ENCODE data around the gene PSD4.
A peak's percentile ranks its signal among the peaks of the same experiment; 100 is the strongest.

The PSD4 gene

DNA sequence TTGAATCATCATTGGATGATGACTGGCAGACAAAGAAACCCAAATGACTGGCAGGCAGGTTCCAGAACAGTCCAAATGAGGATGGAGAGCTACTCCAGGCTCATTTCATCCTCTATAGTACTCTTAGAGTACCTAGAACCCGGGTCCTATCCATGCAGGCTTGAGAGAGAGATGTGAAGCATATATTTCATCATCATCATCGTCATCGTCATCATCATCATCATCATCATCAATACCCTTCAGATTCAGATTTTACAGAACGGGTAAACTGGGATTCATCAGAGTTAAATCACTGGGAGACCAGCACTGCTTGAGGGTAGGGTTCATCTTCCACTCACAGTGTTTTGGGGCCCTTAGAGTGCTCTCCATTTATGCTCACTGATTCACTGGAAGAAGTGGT is 52.7 kb downstream of the PSD4 start:
- DNase-seq: no peak

DNA sequence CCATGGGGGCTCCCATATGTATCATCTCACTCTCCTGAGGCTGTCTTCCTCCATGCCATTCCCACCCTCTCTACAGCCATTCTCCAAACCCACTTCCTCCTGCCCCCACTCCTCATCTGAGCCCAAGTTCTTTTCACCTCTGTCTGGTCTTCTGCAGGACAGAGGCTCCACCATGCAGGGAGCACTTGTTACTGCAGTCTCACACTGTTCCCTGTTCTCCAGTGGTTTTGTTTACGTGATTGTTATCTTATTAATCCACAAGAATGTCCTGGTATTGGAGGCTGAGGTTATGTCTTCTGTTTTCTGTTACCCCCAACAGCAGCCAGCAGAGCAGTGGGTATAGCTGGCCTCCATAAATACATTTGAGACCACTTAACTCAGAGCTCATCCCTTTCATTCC is 53.5 kb downstream of the PSD4 start:
- no peak for DNase-seq

DNA sequence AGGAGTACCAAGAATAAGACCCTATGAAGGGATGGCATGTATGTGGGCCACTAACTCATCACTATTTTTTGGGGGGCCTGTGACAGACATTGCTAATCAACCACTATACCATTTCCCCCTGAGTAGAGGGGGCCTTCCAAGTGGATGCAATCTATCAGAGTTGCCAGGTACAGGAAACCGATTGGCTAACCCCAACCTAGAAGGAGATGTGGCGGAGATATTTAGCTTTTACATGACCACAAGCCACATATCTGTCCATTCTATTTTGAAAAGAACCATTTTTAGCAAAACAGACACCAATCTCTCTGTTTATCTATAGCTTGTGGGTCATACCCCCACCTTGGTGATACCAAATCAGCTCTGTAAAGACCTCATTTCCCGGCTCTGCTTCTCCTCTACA is 53.9 kb downstream of the PSD4 start:
- DNase-seq: no peak

DNA sequence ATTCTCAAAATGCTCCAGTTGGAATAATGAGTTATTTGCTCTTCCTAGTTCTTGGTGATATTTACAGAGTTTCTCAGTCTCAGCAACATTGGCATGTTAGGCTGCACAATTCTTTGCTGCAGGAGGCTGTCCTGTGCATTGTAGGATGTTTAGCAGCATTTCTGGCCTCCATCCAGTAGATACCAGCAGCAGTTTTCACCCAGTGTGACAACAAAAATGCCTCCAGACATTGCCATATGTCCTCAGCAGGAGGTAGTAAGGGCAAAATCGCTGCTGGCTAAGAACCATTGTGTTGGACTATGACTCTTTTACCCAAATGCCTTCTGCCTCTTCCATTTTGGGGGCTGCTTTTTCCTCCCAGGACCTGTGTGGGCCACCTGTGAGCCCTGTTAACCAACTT is 54.6 kb downstream of the PSD4 start:
- no peak for DNase-seq

DNA sequence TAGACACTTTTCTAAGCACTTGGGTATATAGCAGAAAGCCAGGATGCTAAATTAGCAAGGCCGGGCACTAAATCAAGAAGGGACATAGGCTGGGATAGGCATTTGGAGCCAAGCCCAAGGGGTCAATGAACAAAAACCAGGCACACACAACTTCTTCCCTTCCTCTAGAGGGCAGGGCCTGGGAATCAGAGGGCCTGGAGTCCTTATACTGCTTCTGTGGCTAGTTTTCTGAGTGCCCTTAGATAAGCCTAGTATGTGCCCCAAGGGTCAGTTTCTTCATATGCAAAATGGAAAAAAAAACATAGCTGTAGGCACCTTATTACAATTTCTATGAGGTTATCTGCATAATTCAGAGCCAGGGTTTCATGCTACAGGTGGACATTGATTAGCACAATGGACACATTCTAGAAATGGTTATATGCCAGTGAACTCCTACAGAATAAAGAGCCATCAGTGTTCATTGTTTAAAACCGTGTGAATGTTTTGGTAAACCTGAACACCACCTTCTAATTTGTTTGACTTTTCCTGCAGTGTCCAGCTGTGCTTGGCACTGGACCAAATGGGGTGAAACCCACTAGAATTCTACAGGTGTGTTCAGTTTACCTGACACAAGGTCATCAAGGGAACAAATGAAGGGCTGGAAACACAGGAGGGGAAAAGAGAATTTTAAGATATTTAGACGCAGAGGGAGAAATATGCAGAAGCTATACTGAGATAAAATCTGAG is 55.4 kb downstream of the PSD4 start:
- DNase-seq: no peak

DNA sequence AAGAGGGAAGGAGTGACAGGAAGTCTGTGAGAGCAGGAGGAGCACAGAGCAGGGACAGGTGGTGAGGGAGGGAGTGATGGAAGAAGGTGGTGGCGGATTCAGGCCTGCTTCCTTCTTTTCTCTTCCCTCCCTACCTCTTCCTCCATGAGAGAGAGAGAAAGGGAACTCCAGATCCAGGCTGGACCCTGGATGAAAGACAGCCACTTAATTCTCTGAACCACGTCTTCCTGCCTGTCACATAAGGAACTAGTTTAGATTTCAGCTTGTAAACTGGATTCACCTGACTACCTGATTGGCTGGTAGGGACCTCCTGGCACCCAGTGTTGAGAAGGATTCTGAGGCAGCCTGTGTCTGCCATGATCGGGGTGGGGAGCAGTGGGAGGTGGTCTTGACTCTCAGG is 56.0 kb downstream of the PSD4 start:
- DNase-seq: no peak

- DNase-seq: no peak
These were observed 56.8 kb downstream of the PSD4 start for GRCh38 chr2:113230531-113230930.

DNA sequence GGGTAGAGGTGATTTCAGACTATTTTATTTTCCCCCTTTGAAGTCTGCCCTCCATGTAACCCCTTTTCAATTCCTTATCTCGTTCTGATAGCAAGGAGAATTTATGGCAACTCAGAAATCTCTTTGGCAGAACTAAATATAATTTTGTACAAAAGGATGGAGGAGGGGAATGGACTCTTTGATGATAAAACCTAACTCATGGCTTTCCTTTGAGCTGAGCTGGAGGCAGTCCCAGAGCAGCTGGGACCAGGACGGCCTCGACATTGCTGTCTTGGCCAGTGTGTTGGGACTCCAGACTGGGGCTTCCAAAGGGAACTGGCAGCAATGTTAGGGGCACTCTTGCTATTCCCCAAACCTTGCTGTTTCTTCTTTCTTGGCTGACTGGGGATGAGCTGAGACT is 57.3 kb downstream of the PSD4 start:
- no peak for DNase-seq

GRCh38 chr2:113232123-113232522 is 58.4 kb downstream of the PSD4 start:
- DNase-seq: no peak

GRCh38 chr2:113232740-113233139 is 59.0 kb downstream of the PSD4 start:
- DNase-seq: no peak

- no peak for DNase-seq
These were observed 60.1 kb downstream of the PSD4 start for GRCh38 chr2:113233593-113234550.

GRCh38 chr2:113234721-113235346 is 61.1 kb downstream of the PSD4 start:
- no peak for DNase-seq

DNA sequence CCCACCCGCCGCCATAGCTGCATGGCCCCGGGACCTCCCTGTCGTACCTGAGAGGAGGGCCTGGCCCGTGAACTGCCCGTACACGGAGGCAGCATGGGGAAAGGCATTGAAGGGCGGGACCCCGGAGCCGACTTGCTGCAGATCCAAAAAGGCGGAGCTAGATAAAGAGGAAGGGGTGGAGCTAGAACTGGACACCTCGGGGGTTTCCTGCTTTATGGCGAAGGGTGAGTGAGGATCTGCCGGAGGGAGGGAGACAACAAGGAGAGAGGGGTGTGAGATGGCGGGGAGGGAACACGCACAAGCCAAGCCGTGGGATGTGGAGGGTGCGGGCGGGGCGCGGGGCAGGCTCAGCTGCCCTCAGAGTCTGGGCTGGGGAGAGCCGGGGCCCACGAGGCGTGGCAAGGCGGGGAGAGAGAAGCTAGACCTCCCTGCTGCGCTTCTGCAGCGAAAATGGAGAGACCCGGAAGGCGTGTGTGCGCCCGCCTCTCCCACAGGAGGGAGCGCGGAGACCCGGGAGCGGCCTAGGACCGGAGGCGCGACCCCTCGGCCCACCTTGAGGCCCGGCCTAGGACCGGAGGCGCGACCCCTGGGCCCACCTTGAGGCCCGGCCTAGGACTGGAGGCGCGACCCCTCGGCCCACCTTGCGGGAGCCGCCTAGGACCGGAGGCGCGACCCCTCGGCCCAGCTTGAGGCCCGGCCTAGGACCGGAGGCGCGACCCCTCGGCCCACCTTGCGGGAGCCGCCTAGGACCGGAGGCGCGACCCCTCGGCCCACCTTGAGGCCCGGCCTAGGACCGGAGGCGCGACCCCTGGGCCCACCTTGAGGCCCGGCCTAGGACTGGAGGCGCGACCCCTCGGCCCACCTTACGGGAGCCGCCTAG is 61.8 kb downstream of the PSD4 start:
- peak; percentile 75 for DNase-seq

DNA sequence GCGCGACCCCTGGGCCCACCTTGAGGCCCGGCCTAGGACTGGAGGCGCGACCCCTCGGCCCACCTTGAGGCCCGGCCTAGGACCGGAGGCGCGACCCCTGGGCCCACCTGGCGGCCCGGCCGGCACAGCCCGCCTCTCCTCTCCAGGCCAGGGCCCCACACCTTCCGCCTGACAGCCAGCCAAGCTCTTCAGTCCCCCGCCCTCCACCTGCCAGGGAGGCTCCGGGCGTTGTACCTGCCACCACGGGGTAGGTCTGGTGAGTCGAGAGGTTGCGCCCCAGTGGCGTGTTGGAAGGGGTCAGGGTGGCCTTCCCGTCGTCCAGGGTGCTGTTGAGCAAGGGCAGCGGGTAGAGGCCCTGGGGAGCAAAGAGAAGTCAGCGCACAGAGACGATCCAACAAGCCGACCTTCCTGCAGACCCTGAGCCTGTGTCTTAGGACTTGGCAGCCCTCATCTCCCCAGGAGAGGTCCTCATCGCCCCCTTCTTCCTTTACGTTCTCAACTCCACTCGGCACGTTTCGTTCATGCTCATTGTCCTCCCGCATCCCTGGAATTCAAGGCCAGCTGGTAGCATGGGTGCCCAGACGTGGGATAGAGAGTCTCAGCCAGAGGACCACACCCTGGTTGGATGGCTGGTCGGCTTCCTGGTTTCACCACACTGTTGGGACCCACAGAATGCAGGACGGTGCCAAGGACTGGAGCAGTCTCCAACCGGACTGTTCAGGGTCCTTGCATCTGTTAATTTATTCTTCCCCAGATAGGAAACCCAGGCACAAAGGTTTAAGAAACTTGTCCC is 62.8 kb downstream of the PSD4 start:
- no peak for DNase-seq

DNA sequence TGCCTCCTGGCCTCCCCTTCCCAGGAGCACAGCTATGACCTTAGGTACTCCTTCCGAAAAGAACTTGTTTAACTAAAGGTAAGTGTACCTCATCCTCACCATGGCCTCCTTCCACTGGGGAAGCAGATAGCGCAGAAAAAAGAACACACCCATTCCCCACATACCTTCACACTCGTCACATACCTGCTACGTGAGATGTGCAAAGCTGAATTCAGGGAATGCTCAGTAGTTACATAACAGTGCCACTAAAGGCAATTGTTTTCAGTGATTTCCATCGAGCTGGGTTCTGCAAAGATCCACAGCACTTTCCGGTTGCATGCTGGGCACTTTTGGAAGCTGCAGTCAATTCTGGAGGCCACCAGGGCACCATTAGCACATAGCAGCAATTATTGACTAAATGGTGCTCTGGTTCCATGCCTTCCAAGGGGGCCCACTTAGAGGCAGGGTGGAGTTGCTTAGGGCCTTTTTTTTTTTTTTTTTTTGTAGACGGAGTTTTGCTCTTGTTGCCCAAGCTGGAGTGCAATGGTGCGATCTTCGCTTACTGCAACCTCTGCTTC is 63.9 kb downstream of the PSD4 start:
- no peak for DNase-seq

- no peak for DNase-seq
These were observed 65.4 kb downstream of the PSD4 start for GRCh38 chr2:113238871-113239839.

DNA sequence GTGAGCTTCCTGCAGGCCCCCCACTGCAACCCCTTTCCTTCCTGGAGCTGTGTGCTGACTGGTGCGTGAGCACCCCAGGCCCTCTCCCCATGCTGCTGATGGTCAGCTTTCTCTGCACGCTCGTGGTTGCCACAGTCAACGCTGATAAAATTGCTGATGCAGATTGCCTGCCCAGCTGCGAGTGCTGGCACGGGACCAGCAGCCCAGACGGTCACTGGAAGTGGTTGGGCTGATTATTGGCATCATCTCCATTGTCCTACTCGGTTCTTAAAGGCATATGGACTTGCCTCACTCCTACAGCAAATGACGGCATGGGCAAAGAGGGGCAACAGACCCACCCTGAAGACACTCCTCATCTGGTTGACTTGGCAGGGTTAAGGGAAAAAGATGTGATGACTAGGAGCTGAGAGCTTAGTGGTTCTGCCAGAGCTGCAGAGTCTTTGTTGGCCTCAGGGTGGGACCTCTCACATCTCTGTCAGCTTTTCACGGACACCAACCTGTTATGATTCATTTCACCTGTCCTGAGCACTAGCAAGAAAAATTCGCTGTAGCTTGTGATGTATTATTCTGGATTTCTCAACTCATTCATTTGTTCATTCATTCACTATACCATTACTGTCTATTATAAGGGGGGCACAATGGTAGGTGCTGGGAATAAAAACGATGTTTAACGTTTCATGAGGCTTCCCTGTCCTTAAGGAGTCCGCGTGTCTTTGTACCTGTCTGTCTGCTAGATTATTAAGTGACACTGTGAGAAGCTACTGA is 66.6 kb downstream of the PSD4 start:
- peak; percentile 20 for DNase-seq

DNA sequence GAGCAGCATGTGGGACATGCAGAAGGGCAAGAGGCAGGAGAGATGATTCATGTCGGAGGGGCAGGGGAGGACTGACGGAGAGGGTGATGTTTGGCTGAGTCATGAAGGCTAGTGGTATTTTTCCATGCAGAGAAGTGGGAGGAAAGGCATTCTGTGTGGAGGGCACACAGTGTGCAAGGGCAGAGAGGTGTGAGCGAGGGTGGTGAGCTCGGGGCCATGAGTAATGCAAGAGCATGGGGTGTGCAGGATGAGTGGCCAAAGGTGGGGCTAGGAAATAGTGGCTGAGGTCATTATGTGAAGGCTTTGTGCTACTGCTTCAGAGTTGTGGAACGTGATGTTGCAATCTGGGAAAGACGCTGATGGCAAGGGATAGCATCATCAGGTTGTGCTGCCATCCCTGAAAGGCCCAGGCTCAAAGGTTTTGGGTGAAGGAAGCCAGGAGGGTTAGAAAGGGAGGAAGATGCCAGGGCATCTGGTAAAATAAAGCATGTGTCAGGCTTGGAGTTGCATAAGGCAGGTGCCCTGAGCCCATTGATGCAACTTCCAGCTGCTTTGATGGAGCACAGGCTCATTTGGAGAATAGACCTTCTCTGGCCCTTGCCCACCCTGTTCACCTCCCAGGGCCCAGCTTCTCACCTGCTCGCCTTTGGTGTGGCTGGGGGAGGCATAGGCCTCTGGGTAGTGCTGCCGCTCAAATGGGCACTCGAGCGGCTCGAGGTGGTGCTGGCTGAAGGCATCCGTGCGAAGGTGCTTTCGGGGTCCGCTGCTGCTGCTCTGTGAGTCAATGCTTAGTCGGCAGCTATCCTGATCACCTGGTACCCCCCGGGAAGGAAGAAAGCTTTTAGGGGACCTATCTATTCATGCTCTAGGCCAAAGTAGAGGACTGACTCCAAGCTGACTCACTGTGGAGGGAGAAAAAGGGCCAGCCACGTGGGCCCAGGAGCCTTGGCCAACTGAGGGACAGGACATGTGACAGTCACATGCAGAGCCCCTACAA is 67.4 kb downstream of the PSD4 start:
- no peak for DNase-seq
